Measurements from ENCODE around the gene SLC6A8.
"Not testable (repeated sequence)": the region's sequence is repeated elsewhere in the genome, so short reads cannot be mapped to it uniquely, and the experiment has no call there.

GRCh38 chrX:153704631-153705402 lies 17.1 kb downstream of the SLC6A8 start:
- not testable (repeated sequence) for TF ChIP-seq CTCF, POLR2A (IDR thresholded peaks at IDR 0.05)
